Measurements from ENCODE around the gene C1orf210.

GRCh38 chr1:43322506-43322905, 37.1 kb upstream of the C1orf210 start:
- TF ChIP-seq, protein P1, sequence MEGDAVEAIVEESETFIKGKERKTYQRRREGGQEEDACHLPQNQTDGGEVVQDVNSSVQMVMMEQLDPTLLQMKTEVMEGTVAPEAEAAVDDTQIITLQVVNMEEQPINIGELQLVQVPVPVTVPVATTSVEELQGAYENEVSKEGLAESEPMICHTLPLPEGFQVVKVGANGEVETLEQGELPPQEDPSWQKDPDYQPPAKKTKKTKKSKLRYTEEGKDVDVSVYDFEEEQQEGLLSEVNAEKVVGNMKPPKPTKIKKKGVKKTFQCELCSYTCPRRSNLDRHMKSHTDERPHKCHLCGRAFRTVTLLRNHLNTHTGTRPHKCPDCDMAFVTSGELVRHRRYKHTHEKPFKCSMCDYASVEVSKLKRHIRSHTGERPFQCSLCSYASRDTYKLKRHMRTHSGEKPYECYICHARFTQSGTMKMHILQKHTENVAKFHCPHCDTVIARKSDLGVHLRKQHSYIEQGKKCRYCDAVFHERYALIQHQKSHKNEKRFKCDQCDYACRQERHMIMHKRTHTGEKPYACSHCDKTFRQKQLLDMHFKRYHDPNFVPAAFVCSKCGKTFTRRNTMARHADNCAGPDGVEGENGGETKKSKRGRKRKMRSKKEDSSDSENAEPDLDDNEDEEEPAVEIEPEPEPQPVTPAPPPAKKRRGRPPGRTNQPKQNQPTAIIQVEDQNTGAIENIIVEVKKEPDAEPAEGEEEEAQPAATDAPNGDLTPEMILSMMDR (optimal IDR thresholded peaks at IDR 0.05 in 1 of 3, IDR thresholded peaks at IDR 0.05 in 1 of 3, conservative IDR thresholded peaks at IDR 0.05 in 1 of 3; ENCODE audit: extremely low read depth in 1 of 3, insufficient read depth in 2 of 3, low read length in 3 of 3): no peak
- TF ChIP-seq EZH2 (IDR thresholded peaks at IDR 0.05; ENCODE audit: low read length): no peak
